HG02623 (cell line): Measurements from ENCODE around the gene SRGAP2.
A peak's percentile ranks its signal among the peaks of the same experiment; 100 is the strongest.
"Not testable (repeated sequence)": the region's sequence is repeated elsewhere in the genome, so short reads cannot be mapped to it uniquely, and the experiment has no call there.

Experiments
- ATAC-seq: cut with Tn5 transposase; IDR thresholded peaks from one replicate; pipeline ENCODE4 v1.9.1; 2021; ENCODE audit warnings: moderate library complexity; ENCODE audit not compliant: unreplicated experiment

The SRGAP2 gene

GRCh38 chr1:206203364-206204158 lies at the start of gene SRGAP2:
TSS of gene SRGAP2 (plus strand) at chr1:206203541. CDS start at chr1:206205971, 2,430 bp downstream.
- not testable (repeated sequence) for ATAC-seq

- ATAC-seq = not testable (repeated sequence)
Observed at GRCh38 chr1:206167350-206168029, 35.9 kb upstream of the SRGAP2 start.

GRCh38 chr1:206169794-206170193 lies 33.5 kb upstream of the SRGAP2 start:
- not testable (repeated sequence) for ATAC-seq

- ATAC-seq = not testable (repeated sequence)
Observed at GRCh38 chr1:206173110-206173719, 30.1 kb upstream of the SRGAP2 start.

- ATAC-seq = not testable (repeated sequence)
Observed at GRCh38 chr1:206174182-206174868, 29.0 kb upstream of the SRGAP2 start.

- not testable (repeated sequence) for ATAC-seq
Observed at GRCh38 chr1:206175459-206176113, 27.8 kb upstream of the SRGAP2 start.

- ATAC-seq = not testable (repeated sequence)
Observed at GRCh38 chr1:206176114-206176502, 27.2 kb upstream of the SRGAP2 start.

- not testable (repeated sequence) for ATAC-seq
Observed at GRCh38 chr1:206178061-206178989, 25.0 kb upstream of the SRGAP2 start.

GRCh38 chr1:206179666-206180065 lies 23.7 kb upstream of the SRGAP2 start:
- ATAC-seq = not testable (repeated sequence)

- ATAC-seq = not testable (repeated sequence)
Observed at GRCh38 chr1:206182368-206183317, 20.7 kb upstream of the SRGAP2 start.

- not testable (repeated sequence) for ATAC-seq
Observed at GRCh38 chr1:206183788-206184187, 19.6 kb upstream of the SRGAP2 start.

- ATAC-seq = not testable (repeated sequence)
Observed at GRCh38 chr1:206185778-206186177, 17.6 kb upstream of the SRGAP2 start.

- ATAC-seq = not testable (repeated sequence)
Observed at GRCh38 chr1:206186826-206187225, 16.5 kb upstream of the SRGAP2 start.

GRCh38 chr1:206195182-206195581 lies 8.2 kb upstream of the SRGAP2 start:
- ATAC-seq = not testable (repeated sequence)

- ATAC-seq = not testable (repeated sequence)
Observed at GRCh38 chr1:206196748-206197424, 6.5 kb upstream of the SRGAP2 start.

- ATAC-seq = peak; percentile 88
Observed at GRCh38 chr1:206202789-206203363, 465 bp upstream of the SRGAP2 start, which contains the start of gene FAM72A. TSS of gene FAM72A (minus strand) at chr1:206202839. CDS start at chr1:206202025, 814 bp downstream.

GRCh38 chr1:206204159-206204511 lies 794 bp downstream of the SRGAP2 start:
- not testable (repeated sequence) for ATAC-seq
